Mucosa of descending colon (tissue), 3 donors: ENCODE measurements around the gene OR12D2. TPM values are rescaled to one million over a fixed set of nuclear protein-coding genes. Genes with fewer than 3 reads are reported as not detected.
"Not testable (repeated sequence)": the region's sequence is repeated elsewhere in the genome, so short reads cannot be mapped to it uniquely, and the experiment has no call there.

Experiments
- ATAC-seq: fragments of 200-7000 bp; cut with Tn5 transposase; one replicate; pipeline ENCODE4 v1.9.1; 2020; ENCODE audit warnings: mild to moderate bottlenecking, moderate library complexity
- DNase-seq, 3 donors: peaks; one replicate each; pipeline ENCODE4 v3.0.0-alpha.2; 2020
- H3K36me3 ChIP-seq: fragments of 200-600 bp; one replicate; pipeline ENCODE4 v1.8.0; 2021; ENCODE audit warnings: low read depth, mild to moderate bottlenecking
- H3K4me1 ChIP-seq: fragments of 200-600 bp; one replicate; pipeline ENCODE4 v1.8.0; 2021; ENCODE audit warnings: low read depth, mild to moderate bottlenecking
- H3K4me3 ChIP-seq: fragments of 200-600 bp; one replicate; pipeline ENCODE4 v1.8.0; 2021; ENCODE audit warnings: mild to moderate bottlenecking
- H3K9me3 ChIP-seq: fragments of 200-600 bp; one replicate; pipeline ENCODE4 v1.8.0; 2021; ENCODE audit warnings: mild to moderate bottlenecking
- CTCF ChIP-seq: fragments of 200-600 bp; IDR thresholded peaks from one replicate; pipeline ENCODE4 v1.8.0; 2022; ENCODE audit warnings: antibody characterized with exemption, mild to moderate bottlenecking
- intact Hi-C, 2 donors: fragments of 100-400 bp; cut with DNase I in 1 of 2; cut with micrococcal nuclease in 1 of 2; formaldehyde crosslinking; loops; one replicate each; pipeline versions ENCODE4 v1.11.0 to v1.11.1; 2022; cut with DNase I, micrococcal nuclease
- total RNA-seq, 3 donors: library from RNA; stranded (reverse); fragmentation: NEBNext Ultra II Directional in 2 of 3; extraction: Animal tissue kit (Norgen Biotek cat#: 25700) in 2 of 3; gene quantifications; one replicate each; pipeline versions ENCODE4 v1.2.1 to v1.2.4, GENCODE V29; 2021 to 2023
- donor health status: DM: no; HTN: no; CAD: no; lungs with moderate emphysema.
- donor health status: DM: no; HTN: no; CAD: no.
- donor health status: DM: no; HTN: yes; CAD: no.

Gene OR12D2
- total RNA-seq, 3 donors from 2014 or later, result not detected

GRCh38 chr6:29442719-29443118, 47.3 kb downstream of the OR12D2 start:
- Histone ChIP-seq H3K4me3 (no peak overlapping the region), H3K9me3 (no peaks in the 10 kb centered on the region), H3K4me1 (no peaks in the 10 kb centered on the region), H3K36me3 (no peaks in the 10 kb centered on the region)
- intact Hi-C loops, result no loop called here
- ATAC-seq (no peak), DNase-seq (no peak)
- no peak for TF ChIP-seq CTCF

GRCh38 chr6:29444031-29444430, 48.6 kb downstream of the OR12D2 start:
- H3K4me1 ChIP-seq, H3K9me3 ChIP-seq, H3K36me3 ChIP-seq, DNase-seq, ATAC-seq, H3K4me3 ChIP-seq, intact Hi-C loops: not testable (repeated sequence)

Other genes with a start within 250 kb of the OR12D2 start
- not detected for gene OR2J2, start 224.7 kb upstream of the OR12D2 start, total RNA-seq
- not detected for gene OR14J1, start 93.9 kb upstream of the OR12D2 start, total RNA-seq
- gene OR5V1, start 26.8 kb upstream of the OR12D2 start, total RNA-seq, result not detected
- not detected for gene OR12D3, start 20.3 kb upstream of the OR12D2 start, total RNA-seq
- gene OR12D1, start 19.3 kb downstream of the OR12D2 start, total RNA-seq, result not detected
- not detected for gene OR10C1, start 43.7 kb downstream of the OR12D2 start, total RNA-seq
- gene OR11A1, start 61.4 kb downstream of the OR12D2 start, total RNA-seq, result not detected
- not detected for gene OR2H1, start 61.5 kb downstream of the OR12D2 start, total RNA-seq
- 1 to 10 TPM in 1 of 3 donors, not detected in 2; 1.0 TPM for gene MAS1L, start 92.3 kb downstream of the OR12D2 start, total RNA-seq
- 10 to 100 TPM in 1 of 3 donors, 1 to 10 TPM in 1, not detected in 1; 4.2 to 11.7 TPM for gene UBD, start 164.1 kb downstream of the OR12D2 start, total RNA-seq
- not detected for gene OR2H2, start 189.5 kb downstream of the OR12D2 start, total RNA-seq
- 10 to 100 TPM; 12.2 to 62.5 (median 21.8) TPM for gene GABBR1, start 237.6 kb downstream of the OR12D2 start, total RNA-seq